LoVo (cell line): ENCODE data around the gene TMEM184B.
A peak's percentile ranks its signal among the peaks of the same experiment; 100 is the strongest.
"Not testable (repeated sequence)": the region's sequence is repeated elsewhere in the genome, so short reads cannot be mapped to it uniquely, and the experiment has no call there.

Source experiments
- DNase-seq: peaks from one replicate; pipeline ENCODE4 v3.0.0-alpha.2; 2016; ENCODE audit warnings: low spot score

Gene TMEM184B

GRCh38 chr22:38177926-38178604 is 94.7 kb downstream of the TMEM184B start:
- DNase-seq, result peak; percentile 90

GRCh38 chr22:38177571-38177925 is 95.3 kb downstream of the TMEM184B start:
- DNase-seq, result not testable (repeated sequence)

GRCh38 chr22:38177044-38177443 is 95.8 kb downstream of the TMEM184B start:
- DNase-seq, result no peak

GRCh38 chr22:38176170-38176741 is 96.6 kb downstream of the TMEM184B start:
- DNase-seq, result no peak

GRCh38 chr22:38175206-38176118 is 97.3 kb downstream of the TMEM184B start:
- DNase-seq, result no peak

- DNase-seq, result no peak
These were observed 98.2 kb downstream of the TMEM184B start for GRCh38 chr22:38174626-38175025.

- DNase-seq, result no peak
These were observed 99.2 kb downstream of the TMEM184B start for GRCh38 chr22:38173641-38173906.

- DNase-seq, result no peak
These were observed 99.8 kb downstream of the TMEM184B start for GRCh38 chr22:38172832-38173640.

- DNase-seq, result no peak
These were observed 100.6 kb downstream of the TMEM184B start for GRCh38 chr22:38171927-38172831.

- no peak for DNase-seq
These were observed 102.3 kb downstream of the TMEM184B start for GRCh38 chr22:38170469-38170868.
